HL-60 (cell line): ENCODE measurements around the gene MYO1E.

Experiments used
- DNase-seq, 2 experiments: peaks; one replicate each; pipeline ENCODE4 v3.0.0-alpha.2; 2010 to 2020; ENCODE audit warnings: low read depth in 1 of 2, low spot score in 1 of 2
- H3K27ac ChIP-seq: fragments of 250-450 bp; sonication (Bioruptor Pico); replicated peaks from 2 replicates; pipeline ENCODE4 v1.5.1; 2020; ENCODE audit warnings: mild to moderate bottlenecking, moderate library complexity
- H3K27me3 ChIP-seq: fragments of 250-450 bp; sonication (Bioruptor Pico); 2 replicates; pipeline ENCODE4 v1.5.1; 2021; ENCODE audit warnings: mild to moderate bottlenecking, moderate library complexity; ENCODE audit not compliant: insufficient read depth, poor library complexity, severe bottlenecking
- H3K4me3 ChIP-seq: replicated peaks from 2 replicates; pipeline ENCODE4 v1.5.1; 2011; ENCODE audit warnings: mild to moderate bottlenecking, control low read depth, low read length; ENCODE audit not compliant: insufficient read depth
- CTCF ChIP-seq: IDR thresholded peaks from one replicate; pipeline ENCODE4 v1.5.1; 2011; ENCODE audit warnings: low read length, control low read depth, inconsistent platforms; ENCODE audit not compliant: insufficient read depth
- GABPA ChIP-seq: IDR thresholded peaks from 2 replicates; pipeline ENCODE4 v1.6.1; 2012; ENCODE audit warnings: low read depth
- POLR2AphosphoS5 ChIP-seq: IDR thresholded peaks from 2 replicates; pipeline ENCODE4 v1.6.1; 2012; ENCODE audit warnings: low read depth
- REST ChIP-seq: IDR thresholded peaks from 2 replicates; pipeline ENCODE4 v1.6.1; 2012; ENCODE audit warnings: low read depth; ENCODE audit not compliant: insufficient replicate concordance
- SPI1 ChIP-seq: IDR thresholded peaks from 2 replicates; pipeline ENCODE4 v1.6.1; 2012; ENCODE audit warnings: low read depth, mild to moderate bottlenecking, borderline replicate concordance

MYO1E gene

GRCh38 chr15:59170295-59171066 is 202.2 kb downstream of the MYO1E start:
- TF ChIP-seq SPI1 (no peak), GABPA (no peak), CTCF (no peak), REST (no peak), POLR2AphosphoS5 (no peak)
- no peak for DNase-seq
- H3K4me3 ChIP-seq, result no peak overlapping the region
- no peaks in the 10 kb centered on the region for H3K27me3 ChIP-seq
- H3K27ac ChIP-seq, result no peak overlapping the region

- no peak for DNase-seq
Observed at GRCh38 chr15:59169251-59169708, 203.4 kb downstream of the MYO1E start.

More at GRCh38 chr15:59169251-59169708, 203.4 kb downstream of the MYO1E start:
- no peak for TF ChIP-seq CTCF
- TF ChIP-seq REST, result no peak
- TF ChIP-seq POLR2AphosphoS5, result no peak
- Histone ChIP-seq H3K27ac (no peak overlapping the region), H3K27me3 (no peaks in the 10 kb centered on the region), H3K4me3 (no peak overlapping the region)
